Activated B cell treated with CpG ODN at 0.5 μM for 24 hours (primary cell): ENCODE data around the gene ASAH2B. TPM values are rescaled to one million over a fixed set of nuclear protein-coding genes. Genes with fewer than 3 reads are reported as not detected.
"Not testable (repeated sequence)": the region's sequence is repeated elsewhere in the genome, so short reads cannot be mapped to it uniquely, and the experiment has no call there.

Source experiments
- ATAC-seq: fragments of 200-7000 bp; cut with Tn5 transposase; one replicate; pipeline ENCODE4 v1.10.0; 2021; ENCODE audit warnings: low read depth, mild to moderate bottlenecking, moderate library complexity
- CTCF ChIA-PET: fragments of 350-600 bp; sonication (Branson Sonifier 250); formaldehyde crosslinking; loops from one replicate; lab custom pipeline; 2021; ENCODE audit warnings: antibody characterized with exemption; lab: Charles Lee
- POLR2A ChIA-PET: fragments of 350-600 bp; sonication (Branson Sonifier 250); formaldehyde crosslinking; loops from one replicate; lab custom pipeline; 2021; ENCODE audit warnings: antibody characterized with exemption; lab: Charles Lee
- DNase-seq: peaks from one replicate; pipeline ENCODE4 v3.0.0; 2022
- H3K27ac Mint-ChIP-seq: one replicate; pipeline ENCODE4 v1.8.0; 2020; ENCODE audit warnings: mixed read lengths
- H3K27me3 Mint-ChIP-seq: one replicate; pipeline ENCODE4 v1.8.0; 2021; ENCODE audit warnings: mixed read lengths
- H3K36me3 Mint-ChIP-seq: one replicate; pipeline ENCODE4 v1.8.0; 2021; ENCODE audit warnings: low read depth, mixed read lengths
- H3K4me1 Mint-ChIP-seq: one replicate; pipeline ENCODE4 v1.8.0; 2021; ENCODE audit warnings: mixed read lengths
- H3K4me3 Mint-ChIP-seq: one replicate; pipeline ENCODE4 v1.8.0; 2020; ENCODE audit warnings: mild to moderate bottlenecking, mixed read lengths
- H3K9me3 Mint-ChIP-seq: one replicate; pipeline ENCODE4 v1.8.0; 2020; ENCODE audit warnings: mixed read lengths
- intact Hi-C: fragments of 100-400 bp; cut with micrococcal nuclease; formaldehyde crosslinking; loops from one replicate; pipeline ENCODE4 v1.15.1; 2024
- total RNA-seq: library from RNA; stranded (reverse); gene quantifications from 2 replicates; pipeline ENCODE4 v1.2.3, GENCODE V29; 2022
- TF ChIP-seq, protein P1 (sequence below): fragments of 200-600 bp; IDR thresholded peaks from one replicate; pipeline ENCODE4 v1.8.0; 2022; ENCODE audit warnings: antibody characterized with exemption, mild to moderate bottlenecking

Gene ASAH2B
- 1.3 and 1.9 TPM in 2 replicates for total RNA-seq

DNA sequence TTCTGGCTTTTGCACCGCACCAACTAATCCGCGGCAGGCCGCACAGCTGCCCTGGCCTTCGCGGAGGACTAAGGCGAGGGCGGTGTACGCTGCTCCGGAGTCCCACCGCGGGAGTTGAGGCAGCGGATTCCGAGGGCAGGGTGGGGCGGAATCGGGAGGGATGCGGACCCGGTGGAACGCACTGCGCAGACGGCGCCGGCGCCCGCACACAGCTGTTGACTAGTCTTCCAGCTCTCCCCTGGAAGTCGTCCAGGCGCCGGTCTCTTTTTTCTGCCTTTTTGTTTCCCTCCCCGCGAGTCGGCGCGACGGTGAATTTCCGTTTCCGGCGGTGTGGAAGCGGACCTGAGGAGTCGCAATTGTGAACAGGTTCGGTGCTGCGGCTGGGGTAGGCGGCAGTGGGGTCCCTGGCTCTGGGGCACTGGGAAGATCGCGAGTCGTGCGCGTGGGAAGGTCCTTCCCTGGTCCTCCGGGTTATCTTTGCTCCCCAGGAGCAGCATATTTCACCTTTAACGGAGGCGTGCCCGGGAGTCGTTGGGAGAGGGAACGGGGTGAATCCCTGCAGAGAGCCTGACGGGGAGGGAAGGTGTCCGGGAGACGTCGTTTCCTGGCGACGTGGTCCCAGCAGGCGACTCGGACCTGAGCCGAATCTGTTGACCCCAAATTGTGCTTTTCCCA is at the start of gene ASAH2B:
Gene ASAH2B (plus strand): TSS at position 319 of the 675 bp plus-strand sequence. CDS start 5,195 bp downstream, outside the sequence.
- ATAC-seq (peak; percentile 78), DNase-seq (peak; percentile 51)
- intact Hi-C loops: loop anchor here (2.0 kb wide), 1 partner anchor 115 kb away; no protein-coding TSS in a partner anchor
- Mint-ChIP-seq H3K4me1 (peaks cover 18% of the 10 kb centered on the region), H3K27ac (peak within 1 kb of the TSS; percentile 82), H3K9me3 (no peaks in the 10 kb centered on the region), H3K27me3 (peaks cover 5% of the 10 kb centered on the region), H3K36me3 (peaks cover 7% of the 10 kb centered on the region), H3K4me3 (peak within 1 kb of the TSS; percentile 98)
- TF ChIP-seq, protein P1, sequence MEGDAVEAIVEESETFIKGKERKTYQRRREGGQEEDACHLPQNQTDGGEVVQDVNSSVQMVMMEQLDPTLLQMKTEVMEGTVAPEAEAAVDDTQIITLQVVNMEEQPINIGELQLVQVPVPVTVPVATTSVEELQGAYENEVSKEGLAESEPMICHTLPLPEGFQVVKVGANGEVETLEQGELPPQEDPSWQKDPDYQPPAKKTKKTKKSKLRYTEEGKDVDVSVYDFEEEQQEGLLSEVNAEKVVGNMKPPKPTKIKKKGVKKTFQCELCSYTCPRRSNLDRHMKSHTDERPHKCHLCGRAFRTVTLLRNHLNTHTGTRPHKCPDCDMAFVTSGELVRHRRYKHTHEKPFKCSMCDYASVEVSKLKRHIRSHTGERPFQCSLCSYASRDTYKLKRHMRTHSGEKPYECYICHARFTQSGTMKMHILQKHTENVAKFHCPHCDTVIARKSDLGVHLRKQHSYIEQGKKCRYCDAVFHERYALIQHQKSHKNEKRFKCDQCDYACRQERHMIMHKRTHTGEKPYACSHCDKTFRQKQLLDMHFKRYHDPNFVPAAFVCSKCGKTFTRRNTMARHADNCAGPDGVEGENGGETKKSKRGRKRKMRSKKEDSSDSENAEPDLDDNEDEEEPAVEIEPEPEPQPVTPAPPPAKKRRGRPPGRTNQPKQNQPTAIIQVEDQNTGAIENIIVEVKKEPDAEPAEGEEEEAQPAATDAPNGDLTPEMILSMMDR: no peak
- ChIA-PET CTCF (no interaction called here), POLR2A (interaction anchor here (0.6 to 1.0 kb wide), 2 partner anchors 115 to 951 kb away, joined by 4 to 5 read pairs; no protein-coding TSS in a partner anchor)

GRCh38 chr10:50697819-50698218 is 41.9 kb upstream of the ASAH2B start:
- DNase-seq, H3K4me1 Mint-ChIP-seq, intact Hi-C loops, H3K4me3 Mint-ChIP-seq, H3K36me3 Mint-ChIP-seq, ATAC-seq, CTCF ChIA-PET, H3K9me3 Mint-ChIP-seq, H3K27ac Mint-ChIP-seq, H3K27me3 Mint-ChIP-seq, POLR2A ChIA-PET: not testable (repeated sequence)

DNA sequence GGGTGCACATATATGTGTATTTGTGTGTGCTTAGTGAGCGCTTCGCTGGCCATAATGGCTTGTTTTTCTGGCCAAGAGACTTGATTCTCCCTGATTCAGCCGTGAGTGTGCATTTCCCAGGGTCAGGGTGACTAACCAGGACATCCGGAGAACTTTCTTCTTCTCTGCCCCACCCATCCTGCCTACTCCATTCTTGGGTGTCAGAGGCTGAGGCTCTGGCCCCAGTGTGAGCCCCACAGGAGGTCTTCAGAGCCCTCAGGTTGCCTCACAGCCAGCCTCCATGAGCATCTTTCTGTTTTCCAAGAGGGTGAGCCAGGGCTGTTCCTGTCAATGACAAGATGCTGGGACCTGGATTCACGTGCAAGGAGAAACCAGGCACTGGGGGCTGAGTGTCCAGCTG is 37.8 kb upstream of the ASAH2B start:
- ATAC-seq, H3K4me3 Mint-ChIP-seq, DNase-seq, CTCF ChIA-PET, H3K4me1 Mint-ChIP-seq, POLR2A ChIA-PET, intact Hi-C loops, H3K36me3 Mint-ChIP-seq, H3K27me3 Mint-ChIP-seq, H3K27ac Mint-ChIP-seq, H3K9me3 Mint-ChIP-seq: not testable (repeated sequence)

GRCh38 chr10:50702997-50703396 is 36.7 kb upstream of the ASAH2B start:
- H3K27ac Mint-ChIP-seq: not testable (repeated sequence)

DNA sequence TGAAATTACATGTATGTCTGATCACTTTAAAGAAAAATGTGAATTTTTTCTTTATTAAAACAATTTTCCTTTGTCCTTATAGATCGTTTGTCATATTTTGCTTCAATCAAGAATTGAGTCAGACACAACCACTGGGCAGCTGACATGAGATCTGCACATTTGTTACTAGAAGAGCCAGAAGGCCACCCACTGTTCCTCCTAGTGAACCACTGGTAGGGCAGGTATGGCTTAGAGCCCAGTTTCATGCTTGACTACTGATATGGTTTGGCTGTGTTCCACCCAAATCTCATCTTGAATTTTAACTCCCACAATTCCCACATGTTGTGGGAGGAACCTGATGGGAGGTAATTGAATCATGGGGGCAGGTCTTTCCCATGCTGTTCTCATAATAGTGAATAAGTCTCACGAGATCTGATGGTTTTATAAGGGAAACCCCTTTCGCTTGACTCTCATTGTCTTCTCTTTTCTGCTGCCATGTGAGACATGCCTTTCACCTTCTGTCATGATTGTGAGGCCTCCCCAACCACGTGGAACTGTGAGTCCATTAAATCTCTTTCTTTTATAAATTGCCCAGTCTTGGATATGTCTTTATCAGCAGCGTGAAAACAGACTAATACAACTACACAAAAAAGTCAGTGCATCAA is 35.2 kb upstream of the ASAH2B start:
- H3K4me3 Mint-ChIP-seq, H3K27ac Mint-ChIP-seq, POLR2A ChIA-PET, ATAC-seq, H3K27me3 Mint-ChIP-seq, H3K9me3 Mint-ChIP-seq, H3K36me3 Mint-ChIP-seq, H3K4me1 Mint-ChIP-seq, intact Hi-C loops, CTCF ChIA-PET, DNase-seq: not testable (repeated sequence)

More at GRCh38 chr10:50702997-50703396, 36.7 kb upstream of the ASAH2B start:
- POLR2A ChIA-PET, CTCF ChIA-PET, DNase-seq, intact Hi-C loops, H3K27me3 Mint-ChIP-seq, H3K9me3 Mint-ChIP-seq, H3K4me1 Mint-ChIP-seq, H3K4me3 Mint-ChIP-seq, H3K36me3 Mint-ChIP-seq, ATAC-seq: not testable (repeated sequence)

GRCh38 chr10:50706006-50706405 is 33.7 kb upstream of the ASAH2B start:
- intact Hi-C loops, H3K36me3 Mint-ChIP-seq, DNase-seq, ATAC-seq, H3K4me3 Mint-ChIP-seq, H3K4me1 Mint-ChIP-seq, H3K9me3 Mint-ChIP-seq, H3K27me3 Mint-ChIP-seq, H3K27ac Mint-ChIP-seq, POLR2A ChIA-PET, CTCF ChIA-PET: not testable (repeated sequence)

GRCh38 chr10:50710241-50710640 is 29.5 kb upstream of the ASAH2B start:
- H3K27me3 Mint-ChIP-seq, ATAC-seq, CTCF ChIA-PET, H3K4me3 Mint-ChIP-seq, POLR2A ChIA-PET, H3K9me3 Mint-ChIP-seq, H3K27ac Mint-ChIP-seq, intact Hi-C loops, DNase-seq, H3K36me3 Mint-ChIP-seq, H3K4me1 Mint-ChIP-seq: not testable (repeated sequence)

GRCh38 chr10:50723812-50724211 is 15.9 kb upstream of the ASAH2B start:
- H3K36me3 Mint-ChIP-seq, ATAC-seq, POLR2A ChIA-PET, H3K27ac Mint-ChIP-seq, H3K4me3 Mint-ChIP-seq, DNase-seq, H3K9me3 Mint-ChIP-seq, intact Hi-C loops, H3K4me1 Mint-ChIP-seq, CTCF ChIA-PET: not testable (repeated sequence)
- H3K27me3 Mint-ChIP-seq: peaks cover 24% of the 10 kb centered on the region

DNA sequence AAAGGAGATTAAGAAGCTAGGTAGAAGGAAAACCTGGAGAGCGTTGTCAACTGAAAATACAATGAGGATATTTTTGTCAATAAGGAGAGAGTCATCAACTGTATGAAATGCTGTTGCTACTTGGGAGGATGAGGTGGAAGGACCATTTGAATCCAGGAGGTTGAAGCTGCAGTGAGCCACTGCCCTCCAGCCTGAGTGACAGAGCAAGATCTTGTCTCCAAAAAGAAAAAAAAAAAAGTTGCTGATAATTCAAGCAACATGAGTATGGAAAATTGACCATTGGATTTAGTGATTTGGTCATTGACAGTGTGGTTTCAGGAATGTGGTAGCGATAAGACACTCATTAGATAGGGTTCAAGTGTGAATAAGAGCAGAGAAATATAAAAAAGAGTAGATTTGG is 11.6 kb upstream of the ASAH2B start:
- H3K9me3 Mint-ChIP-seq, H3K4me1 Mint-ChIP-seq, POLR2A ChIA-PET, H3K4me3 Mint-ChIP-seq, DNase-seq, H3K36me3 Mint-ChIP-seq, intact Hi-C loops, CTCF ChIA-PET, H3K27ac Mint-ChIP-seq, ATAC-seq: not testable (repeated sequence)
- H3K27me3 Mint-ChIP-seq: peaks cover 19% of the 10 kb centered on the region

DNA sequence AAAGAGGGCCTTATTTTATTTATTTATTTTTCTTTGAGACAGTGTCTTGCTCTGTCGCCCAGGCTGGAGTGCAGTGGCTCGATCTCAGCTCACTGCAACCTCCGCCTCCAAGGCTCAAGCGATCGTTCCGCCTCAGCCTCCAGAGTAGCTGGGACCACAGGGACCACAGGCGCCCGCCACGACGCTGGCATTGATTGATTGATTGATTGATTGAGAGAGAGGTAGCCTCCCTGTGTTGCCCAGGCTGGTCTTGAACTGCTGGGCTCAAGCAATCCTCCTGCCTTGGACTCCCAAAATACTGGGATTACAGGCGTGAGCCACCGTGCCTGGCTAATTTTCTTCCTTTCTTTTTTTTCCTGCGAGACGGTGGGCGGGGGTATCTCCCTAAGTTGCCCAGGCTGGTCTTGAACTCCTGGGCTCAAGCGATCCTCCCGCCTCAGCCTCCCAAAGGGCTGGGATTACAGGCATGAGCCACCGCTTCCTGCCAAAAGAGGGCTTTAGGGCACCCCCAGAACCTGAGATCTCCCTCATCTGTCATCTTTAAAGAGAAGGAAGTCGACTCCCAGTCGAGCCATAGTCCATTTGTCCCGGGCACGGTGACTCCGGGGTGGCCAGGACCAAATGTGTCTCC is 634 bp upstream of the ASAH2B start:
- not testable (repeated sequence) for H3K36me3 Mint-ChIP-seq

More for the DNA sequence above, 634 bp upstream of the ASAH2B start:
- CTCF ChIA-PET, DNase-seq, H3K9me3 Mint-ChIP-seq, ATAC-seq, H3K27me3 Mint-ChIP-seq: not testable (repeated sequence)
- Mint-ChIP-seq H3K27ac (peak overlapping the region; percentile 82), H3K4me1 (peaks cover 18% of the 10 kb centered on the region), H3K4me3 (peak overlapping the region; percentile 98)
- intact Hi-C loops: loop anchor here (2.0 kb wide), 1 partner anchor 114 kb away; no protein-coding TSS in a partner anchor
- POLR2A ChIA-PET: interaction anchor here (1.0 kb wide), 1 partner anchor 115 kb away, joined by 4 read pairs; no protein-coding TSS in a partner anchor
